ENCODE data around the gene OR6C65.

DNA sequence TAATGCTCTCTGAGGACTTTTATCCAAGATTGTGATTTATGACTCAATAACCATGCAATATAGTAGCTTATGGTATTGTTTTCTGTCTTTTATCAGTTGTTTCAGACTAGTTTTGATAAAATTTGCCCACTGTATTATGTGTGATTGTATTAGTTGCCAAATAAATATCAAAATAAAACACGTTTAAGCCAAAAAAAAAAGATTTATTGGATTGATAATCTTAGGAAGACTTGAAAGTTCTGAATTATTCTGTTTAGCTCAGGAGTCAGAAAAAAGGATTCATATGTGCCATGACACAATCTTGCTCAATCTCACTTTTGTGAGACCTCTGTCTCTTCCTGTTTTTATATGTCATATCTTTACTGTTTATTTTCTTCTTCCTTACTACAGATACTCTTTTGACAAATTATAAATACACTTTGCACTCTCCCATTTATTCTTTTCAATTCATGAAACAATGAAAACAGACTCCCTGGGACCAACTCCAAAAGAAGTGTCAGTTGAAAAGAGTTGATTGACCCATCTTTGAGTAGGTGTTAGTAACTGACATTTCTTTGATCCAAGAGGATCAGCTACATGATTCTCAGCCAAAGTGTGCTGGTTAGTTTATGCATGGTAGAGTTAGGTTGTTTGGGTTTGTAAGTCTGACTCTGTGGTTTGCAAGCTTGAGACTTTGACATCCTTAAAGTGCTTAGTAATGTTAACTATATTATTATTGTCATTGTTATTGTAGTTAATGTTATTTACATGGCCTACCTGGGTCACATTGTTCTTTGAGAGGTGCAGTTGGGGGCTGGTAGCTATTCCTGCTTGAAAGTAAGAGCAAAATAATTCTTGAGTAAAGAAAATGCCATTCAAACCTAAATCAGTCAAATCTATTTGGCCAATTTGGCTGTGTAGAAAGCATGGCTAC is 28.3 kb downstream of the OR6C65 start:
- TF ChIP-seq, protein P1, sequence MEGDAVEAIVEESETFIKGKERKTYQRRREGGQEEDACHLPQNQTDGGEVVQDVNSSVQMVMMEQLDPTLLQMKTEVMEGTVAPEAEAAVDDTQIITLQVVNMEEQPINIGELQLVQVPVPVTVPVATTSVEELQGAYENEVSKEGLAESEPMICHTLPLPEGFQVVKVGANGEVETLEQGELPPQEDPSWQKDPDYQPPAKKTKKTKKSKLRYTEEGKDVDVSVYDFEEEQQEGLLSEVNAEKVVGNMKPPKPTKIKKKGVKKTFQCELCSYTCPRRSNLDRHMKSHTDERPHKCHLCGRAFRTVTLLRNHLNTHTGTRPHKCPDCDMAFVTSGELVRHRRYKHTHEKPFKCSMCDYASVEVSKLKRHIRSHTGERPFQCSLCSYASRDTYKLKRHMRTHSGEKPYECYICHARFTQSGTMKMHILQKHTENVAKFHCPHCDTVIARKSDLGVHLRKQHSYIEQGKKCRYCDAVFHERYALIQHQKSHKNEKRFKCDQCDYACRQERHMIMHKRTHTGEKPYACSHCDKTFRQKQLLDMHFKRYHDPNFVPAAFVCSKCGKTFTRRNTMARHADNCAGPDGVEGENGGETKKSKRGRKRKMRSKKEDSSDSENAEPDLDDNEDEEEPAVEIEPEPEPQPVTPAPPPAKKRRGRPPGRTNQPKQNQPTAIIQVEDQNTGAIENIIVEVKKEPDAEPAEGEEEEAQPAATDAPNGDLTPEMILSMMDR (IDR thresholded peaks at IDR 0.05), result no peak
- TF ChIP-seq ZFX (IDR thresholded peaks at IDR 0.05; ENCODE audit: borderline replicate concordance), result no peak

Data from 22Rv1 (cell line).